A673 (cell line): Measurements from ENCODE around the gene CRB2.

Experiments
- CTCF ChIP-seq: fragments of 300-800, 200-600 bp; sonication (generic); conservative IDR thresholded peaks from 2 replicates; pipeline ENCODE4 v1.5.1; 2017; ENCODE audit warnings: low read depth, mild to moderate bottlenecking, antibody characterized with exemption, low read length, moderate library complexity, mixed read lengths
- EZH2 ChIP-seq: fragments of 200-600 bp; sonication (generic); IDR thresholded peaks from 2 replicates; pipeline ENCODE4 v1.6.1; 2017; ENCODE audit warnings: borderline replicate concordance, low read depth, mild to moderate bottlenecking, mixed read lengths, antibody characterized with exemption, low read length; ENCODE audit not compliant: poor library complexity, severe bottlenecking

- TF ChIP-seq CTCF (peak; percentile 93), EZH2 (no peak)
Measured at GRCh38 chr9:123349691-123350480, 6.1 kb upstream of the CRB2 start.
